Measurements from ENCODE around the gene DNAAF5.

Gene DNAAF5

DNA sequence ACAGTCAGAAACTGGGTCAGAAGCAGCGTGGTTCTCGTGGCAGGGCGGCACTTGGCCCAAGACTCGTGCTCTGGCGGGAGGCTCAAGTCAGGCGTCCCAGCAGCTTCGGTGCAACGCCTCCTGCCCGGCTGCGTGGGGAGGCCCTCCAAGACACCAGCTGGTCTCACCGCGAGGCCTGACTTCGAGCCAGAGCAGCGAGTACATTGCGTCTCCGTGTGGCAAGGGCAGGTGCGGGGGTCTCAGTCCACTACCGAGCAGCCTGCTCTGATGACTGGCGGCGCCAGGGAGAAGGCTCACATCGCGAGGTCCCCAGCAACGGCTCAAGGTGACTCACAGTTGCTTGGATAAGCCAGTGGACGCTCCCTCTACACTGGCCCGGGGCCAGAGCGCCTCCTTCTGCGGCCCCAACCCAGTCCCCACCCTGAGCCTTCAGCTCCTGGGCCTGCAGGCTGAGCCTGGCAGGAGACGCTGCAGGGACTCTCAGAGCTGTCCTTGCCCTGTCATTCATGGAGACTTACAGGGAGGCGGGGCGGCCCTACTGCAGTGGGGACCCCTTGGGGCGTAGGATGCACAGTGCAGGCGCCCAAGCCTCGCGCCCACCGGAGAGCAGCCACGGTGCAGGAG is 42.5 kb downstream of the DNAAF5 start:
- no peak for DNase-seq (ENCODE audit: low read depth)

DNA sequence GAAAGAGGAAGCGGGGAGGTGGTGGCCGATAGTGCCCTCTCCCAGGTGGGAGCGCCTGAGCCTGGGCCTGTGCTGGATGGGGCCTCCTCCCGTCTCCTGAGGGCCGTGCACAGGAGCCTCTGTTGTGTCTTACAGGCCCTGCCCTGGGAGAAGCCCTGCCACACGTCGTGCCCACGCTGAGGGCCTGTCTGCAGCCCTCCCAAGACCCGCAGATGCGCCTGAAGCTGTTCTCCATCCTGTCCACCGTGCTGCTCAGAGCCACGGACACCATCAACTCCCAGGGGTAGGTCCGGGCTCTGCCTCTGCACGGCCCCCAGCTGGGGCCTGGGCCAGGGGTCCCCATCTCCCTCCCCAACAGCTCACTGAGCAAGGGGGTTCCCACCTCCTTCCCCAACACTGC is 43.8 kb downstream of the DNAAF5 start:
- no peak for DNase-seq (ENCODE audit: low read depth)

- no peak for DNase-seq (ENCODE audit: low read depth)
Measured at GRCh38 chr7:770741-771166, 44.3 kb downstream of the DNAAF5 start.

- no peak for DNase-seq (ENCODE audit: low read depth)
Measured at GRCh38 chr7:771234-772004, 44.9 kb downstream of the DNAAF5 start.

DNA sequence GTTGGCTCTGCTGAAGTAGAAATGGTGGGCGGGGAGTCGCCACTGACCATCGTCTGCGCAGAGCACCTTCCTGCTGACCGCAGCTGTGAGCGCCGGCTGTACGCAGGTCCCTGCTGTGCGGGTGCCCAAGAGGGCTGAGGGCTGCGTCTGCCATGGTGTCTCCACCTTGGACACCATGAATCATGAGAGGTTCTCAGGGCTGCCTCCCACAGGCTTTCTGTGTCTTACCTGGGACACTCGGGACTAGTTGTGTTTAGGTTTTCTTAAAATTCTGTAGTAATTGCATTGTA is 45.5 kb downstream of the DNAAF5 start:
- DNase-seq (ENCODE audit: low read depth): no peak

GRCh38 chr7:772392-772791 is 45.9 kb downstream of the DNAAF5 start:
- DNase-seq (ENCODE audit: low read depth): no peak

- no peak for DNase-seq (ENCODE audit: low read depth)
Measured at GRCh38 chr7:772861-773621, 46.5 kb downstream of the DNAAF5 start.

GRCh38 chr7:773622-773915 is 47.1 kb downstream of the DNAAF5 start:
- DNase-seq (ENCODE audit: low read depth): no peak

GRCh38 chr7:774161-775109 is 47.9 kb downstream of the DNAAF5 start:
- no peak for DNase-seq (ENCODE audit: low read depth)

DNA sequence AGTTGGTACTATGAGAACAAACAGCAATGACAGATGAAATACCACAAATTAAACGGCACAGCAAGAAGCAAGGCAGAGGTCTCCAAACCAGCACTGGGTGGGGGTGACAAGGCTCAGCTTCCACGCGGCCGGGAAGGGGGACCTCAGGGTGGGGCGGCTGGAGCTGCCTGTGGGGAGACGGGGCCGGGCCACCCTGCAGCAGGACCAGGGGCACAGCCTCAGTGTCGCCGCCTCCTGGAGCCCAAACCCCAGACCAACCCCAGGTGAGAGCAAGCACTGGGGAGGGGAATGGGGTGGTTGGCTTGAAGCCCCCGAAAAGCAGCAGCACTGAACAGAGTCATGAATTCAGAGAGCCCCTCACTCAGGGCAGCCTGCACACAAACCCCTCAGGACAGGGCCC is 49.9 kb downstream of the DNAAF5 start:
- no peak for DNase-seq (ENCODE audit: low read depth)

- no peak for DNase-seq (ENCODE audit: low read depth)
Measured at GRCh38 chr7:776992-777727, 50.7 kb downstream of the DNAAF5 start.

GRCh38 chr7:777728-778078 is 51.2 kb downstream of the DNAAF5 start:
- DNase-seq (ENCODE audit: low read depth): no peak

DNA sequence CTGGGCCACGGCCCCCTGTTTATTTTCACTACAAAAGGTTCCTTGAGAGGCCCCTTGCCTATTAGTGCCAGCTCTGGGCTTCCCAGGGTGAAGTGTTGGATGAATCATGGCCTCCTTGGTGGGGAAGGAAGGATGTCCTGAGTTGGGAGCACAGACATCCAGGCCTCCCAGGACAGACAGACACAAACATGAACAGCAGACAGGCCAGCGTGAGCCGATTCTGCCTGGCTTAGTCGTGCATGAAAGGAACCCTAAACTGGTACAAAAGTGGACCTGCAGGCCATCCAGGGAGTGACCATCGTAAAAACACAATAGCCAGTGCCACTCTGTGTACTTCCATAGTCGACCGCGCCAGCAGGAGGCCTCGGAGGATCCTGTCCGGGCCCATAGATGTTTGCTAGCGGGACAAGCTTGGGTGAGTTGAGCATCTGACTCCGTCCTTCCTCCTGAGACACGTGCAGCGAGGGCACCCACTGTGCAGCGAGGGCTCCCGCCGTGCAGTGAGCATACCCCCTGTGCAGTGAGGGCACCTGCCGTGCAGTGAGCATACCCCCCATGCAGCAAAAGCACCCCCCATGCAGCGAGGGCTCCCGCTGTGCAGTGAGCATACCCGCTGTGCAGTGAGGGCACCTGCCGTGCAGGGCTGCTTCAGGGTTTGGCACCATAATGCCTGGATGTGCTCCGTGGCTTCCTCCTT is 51.9 kb downstream of the DNAAF5 start:
- no peak for DNase-seq (ENCODE audit: low read depth)

- no peak for DNase-seq (ENCODE audit: low read depth)
Measured at GRCh38 chr7:778968-779451, 52.5 kb downstream of the DNAAF5 start.

- no peak for DNase-seq (ENCODE audit: low read depth)
Measured at GRCh38 chr7:779480-779879, 53.0 kb downstream of the DNAAF5 start.

GRCh38 chr7:780081-780480 is 53.6 kb downstream of the DNAAF5 start:
- DNase-seq (ENCODE audit: low read depth): no peak

GRCh38 chr7:780516-780915 is 54.0 kb downstream of the DNAAF5 start:
- no peak for DNase-seq (ENCODE audit: low read depth)

GRCh38 chr7:781186-781849 is 54.8 kb downstream of the DNAAF5 start:
- DNase-seq (ENCODE audit: low read depth): no peak

GRCh38 chr7:781936-782529 is 55.5 kb downstream of the DNAAF5 start:
- no peak for DNase-seq (ENCODE audit: low read depth)
